GM21723 (cell line): ENCODE data around the gene CCDC102A.

Experiments
- ATAC-seq: cut with Tn5 transposase; IDR thresholded peaks from one replicate; pipeline ENCODE4 v1.9.1; 2021; ENCODE audit warnings: mild to moderate bottlenecking, moderate library complexity; ENCODE audit not compliant: unreplicated experiment

The CCDC102A gene

GRCh38 chr16:57480754-57481230 is 55.6 kb downstream of the CCDC102A start:
- ATAC-seq, result no peak

DNA sequence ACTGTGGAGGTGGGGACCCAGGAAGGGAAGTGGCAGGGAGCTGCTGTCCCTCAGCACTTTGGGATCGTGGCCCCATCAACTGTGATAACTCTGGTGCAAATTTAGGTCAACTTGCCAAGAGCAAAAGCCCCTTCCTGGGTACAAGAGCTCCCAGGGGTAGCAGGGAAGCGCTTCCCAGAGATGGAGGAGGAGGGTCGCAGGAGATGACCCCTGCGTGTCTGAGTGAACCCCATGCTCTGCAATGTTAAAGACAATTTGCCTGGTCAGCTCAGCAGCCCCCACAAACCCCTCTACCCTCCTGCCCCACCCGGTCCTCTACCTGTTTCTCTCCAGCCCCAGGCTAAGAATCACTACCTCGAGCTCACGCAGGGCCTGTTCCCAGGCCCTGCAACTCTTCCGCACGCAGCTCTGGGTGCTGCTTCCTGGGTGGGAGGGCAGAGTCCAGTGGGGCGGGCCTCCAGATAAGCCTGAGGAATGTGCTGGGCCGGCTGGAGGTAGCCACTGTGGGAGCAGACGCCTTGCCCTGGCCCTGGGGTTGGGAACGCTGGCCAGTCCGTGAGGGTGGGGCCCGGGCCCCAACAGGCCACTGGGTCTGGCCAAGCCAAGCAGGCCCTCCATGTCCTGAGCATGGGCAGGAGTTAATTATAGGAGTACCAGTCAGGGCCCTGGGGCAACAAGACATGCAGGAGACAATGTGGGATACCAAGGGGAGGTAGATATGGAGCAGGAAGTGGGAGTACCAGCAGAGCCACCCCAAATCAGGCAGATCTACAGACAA is 56.2 kb downstream of the CCDC102A start:
- no peak for ATAC-seq

DNA sequence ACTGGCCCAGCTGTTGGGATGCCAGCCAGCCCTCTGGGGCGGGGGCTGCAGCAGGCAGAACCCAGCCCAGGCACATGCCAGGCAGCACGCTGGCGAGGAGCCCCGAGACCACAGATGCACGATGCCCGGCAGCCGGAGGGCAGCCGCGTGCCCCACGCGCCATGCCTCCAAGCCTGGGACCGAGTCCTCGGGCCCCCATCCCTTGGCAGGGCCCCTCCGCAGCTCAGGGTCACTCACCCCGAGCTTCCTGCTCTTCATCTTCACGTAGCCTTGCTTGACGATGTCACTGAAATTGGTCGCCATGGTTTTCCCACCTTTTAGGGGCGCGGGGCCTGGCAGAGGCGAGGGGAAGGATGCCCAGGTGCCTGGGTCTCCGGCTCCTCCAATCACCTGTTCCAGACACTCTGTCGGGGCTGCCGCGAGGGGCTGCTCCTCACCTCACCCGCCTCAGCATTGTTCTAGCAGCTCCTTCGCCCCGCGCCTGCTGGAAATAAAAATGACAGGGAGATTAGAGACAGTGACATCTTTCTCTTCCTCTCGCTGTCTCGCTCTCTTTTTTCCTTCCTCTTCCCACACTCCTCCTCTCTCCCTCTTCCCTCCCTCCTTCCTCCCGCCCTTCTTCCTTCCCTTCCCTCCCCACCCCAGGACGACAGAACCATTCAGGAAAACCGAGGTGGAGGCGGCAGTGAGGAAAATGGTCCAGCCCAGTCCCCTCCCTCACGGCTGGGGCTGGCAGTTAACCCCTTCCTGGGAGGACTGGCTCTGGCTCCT is 57.0 kb downstream of the CCDC102A start:
- ATAC-seq, result no peak

DNA sequence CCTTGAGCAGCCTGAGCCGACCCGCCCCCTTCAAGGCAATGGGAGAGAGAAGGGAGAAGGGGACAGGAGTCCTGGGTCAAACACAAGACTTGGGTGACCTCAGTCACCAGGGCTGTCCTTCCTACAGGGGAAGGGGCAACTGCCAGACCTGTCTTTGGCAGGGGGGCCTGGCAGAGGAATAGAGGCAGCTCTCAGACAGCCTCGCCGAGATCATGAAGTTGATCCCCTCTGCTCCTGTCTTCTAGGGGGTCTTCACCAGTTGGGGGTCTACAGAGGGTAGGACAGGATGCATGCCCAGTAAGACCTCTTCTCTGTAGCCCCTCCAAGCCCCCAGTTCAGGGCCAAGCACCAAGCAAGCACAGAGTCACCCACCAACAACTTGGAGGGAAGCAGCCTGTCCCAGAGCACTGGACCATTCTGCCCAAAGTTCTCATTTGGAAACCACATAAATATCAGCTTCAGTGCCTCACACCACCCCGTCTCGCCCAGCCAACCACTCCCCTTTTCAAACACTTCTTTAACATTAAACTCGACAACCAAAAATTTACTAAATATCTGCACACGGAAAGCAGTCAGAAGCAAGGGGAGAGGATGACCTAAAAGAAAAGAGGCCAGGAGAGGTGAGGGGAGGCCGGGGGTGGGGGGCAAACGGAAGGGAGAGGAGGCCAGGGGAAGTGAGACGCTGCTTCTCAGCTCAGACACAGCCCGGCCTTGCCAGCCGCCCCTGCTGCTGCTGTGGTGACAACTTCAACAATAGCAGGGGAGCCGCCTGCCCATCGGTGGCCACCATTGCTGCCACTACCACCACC is 57.8 kb downstream of the CCDC102A start:
- no peak for ATAC-seq

DNA sequence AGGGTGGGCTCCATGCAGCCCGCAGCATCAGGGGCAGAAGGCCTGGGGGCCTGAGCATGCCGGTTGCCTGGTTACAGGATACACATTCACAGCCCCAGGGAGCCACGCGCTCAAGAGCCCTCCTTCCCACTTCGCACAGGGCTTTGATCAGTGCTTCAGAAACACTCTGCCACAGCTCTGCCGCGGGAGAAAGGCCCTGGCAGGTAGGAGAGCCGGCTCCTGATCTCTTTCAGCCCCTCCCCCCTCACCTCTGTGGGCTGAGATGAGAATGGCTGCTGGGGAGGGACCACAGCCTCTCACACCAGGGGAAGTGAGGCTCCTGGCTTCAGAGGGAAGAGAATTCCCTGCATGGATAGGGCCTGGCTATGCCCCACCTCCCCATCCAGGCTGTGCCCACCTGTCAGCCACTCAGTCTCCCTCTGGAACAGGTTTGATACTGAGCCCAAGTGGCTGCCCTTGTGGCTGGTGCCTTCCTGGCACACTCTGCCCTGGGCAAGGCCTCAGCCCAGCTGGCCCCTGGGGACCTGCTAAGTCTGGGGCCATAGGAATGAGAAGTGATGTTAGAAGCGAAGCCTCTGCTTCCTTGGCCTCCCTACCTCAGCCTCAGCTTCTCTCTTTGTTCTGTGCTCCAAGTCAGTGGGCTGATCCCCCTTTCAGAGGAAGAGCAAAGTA is 58.7 kb downstream of the CCDC102A start:
- ATAC-seq, result no peak

DNA sequence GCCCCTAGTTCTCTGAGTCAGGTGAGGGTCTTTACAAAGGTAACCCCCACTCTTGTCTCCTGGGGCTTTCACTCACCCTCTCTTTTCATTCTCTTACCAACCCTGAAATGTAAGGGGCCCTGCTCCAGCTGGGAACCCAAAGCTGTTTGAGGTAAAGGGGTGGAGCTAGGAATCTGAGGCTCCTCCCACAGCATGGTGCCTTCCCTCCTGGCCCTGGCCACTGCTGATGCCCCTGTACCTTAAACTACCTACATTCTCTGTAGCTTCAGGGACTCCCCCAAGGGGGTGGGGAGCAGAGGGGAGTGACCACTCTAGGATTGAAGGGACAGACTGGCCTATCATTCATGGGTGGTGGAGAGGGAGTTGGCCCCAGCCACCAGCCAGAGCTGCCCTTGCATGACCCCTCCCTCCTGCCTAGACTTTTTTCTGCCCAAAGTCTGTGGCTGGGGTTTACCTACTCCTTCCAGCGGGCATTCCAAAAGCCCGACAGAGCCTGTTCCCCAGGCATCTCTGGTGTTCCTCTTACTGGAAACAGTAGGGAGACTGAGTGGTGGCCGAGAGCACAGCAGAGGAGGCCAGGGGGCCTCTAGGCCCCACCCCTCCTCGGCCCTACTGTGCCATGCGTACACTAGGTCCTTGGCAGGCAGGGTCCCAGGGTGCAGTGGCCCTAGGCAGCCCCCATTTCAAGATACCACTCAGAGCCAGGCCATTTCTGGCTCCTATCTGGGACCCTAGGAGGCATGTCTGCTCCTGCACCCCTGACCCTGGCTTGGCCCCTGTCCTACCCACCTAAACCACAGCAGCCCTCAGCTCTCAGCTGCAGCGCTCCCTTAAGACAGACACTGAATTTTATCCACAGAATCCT is 59.6 kb downstream of the CCDC102A start:
- ATAC-seq, result no peak

GRCh38 chr16:57475711-57476339 is 60.5 kb downstream of the CCDC102A start:
- peak; percentile 92 for ATAC-seq

- ATAC-seq, result no peak
These were observed 61.4 kb downstream of the CCDC102A start for GRCh38 chr16:57474671-57475661.

GRCh38 chr16:57473906-57474305 is 62.5 kb downstream of the CCDC102A start:
- no peak for ATAC-seq

GRCh38 chr16:57473176-57473840 is 63.1 kb downstream of the CCDC102A start:
- ATAC-seq, result no peak

GRCh38 chr16:57472665-57473060 is 63.7 kb downstream of the CCDC102A start:
- no peak for ATAC-seq

DNA sequence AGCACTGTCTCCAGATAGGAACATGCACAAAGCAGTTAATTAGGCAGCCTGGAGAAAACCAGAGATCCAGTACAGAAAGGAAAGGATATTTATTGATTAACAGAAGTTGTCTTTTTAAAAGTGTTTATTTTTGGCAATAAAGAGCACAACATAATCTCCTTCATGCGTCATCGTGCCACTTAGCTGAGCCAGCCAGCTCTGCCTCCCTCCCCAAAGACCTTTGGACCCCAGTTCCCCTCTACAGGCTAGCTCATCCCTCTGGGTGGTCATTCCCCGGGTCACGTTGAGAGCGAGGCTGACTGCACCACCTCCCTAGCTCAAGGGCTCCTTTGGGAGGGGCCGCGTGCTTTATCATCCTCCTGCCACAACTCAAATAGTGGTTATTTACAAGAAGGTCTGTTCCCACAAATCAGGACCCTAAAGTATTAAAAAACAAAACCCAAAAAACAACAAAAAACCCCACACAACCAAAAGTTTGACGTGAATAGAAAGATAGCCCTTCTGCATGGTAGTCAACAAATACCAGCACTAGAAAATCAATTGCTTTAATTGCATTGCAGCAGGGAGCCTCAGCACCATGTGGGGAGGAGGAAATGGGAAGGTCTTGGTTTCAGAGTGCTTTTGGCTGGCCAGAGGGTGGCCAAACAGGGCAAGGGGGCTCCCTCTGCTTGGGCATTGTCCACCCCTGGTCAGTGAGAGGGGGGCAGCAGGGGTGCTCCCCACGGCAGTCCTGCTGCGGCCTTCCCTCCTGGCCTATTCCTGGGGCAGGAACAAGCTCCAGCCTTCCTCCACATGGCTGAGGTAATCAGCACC is 64.3 kb downstream of the CCDC102A start:
- no peak for ATAC-seq

GRCh38 chr16:57471209-57471608 is 65.2 kb downstream of the CCDC102A start:
- no peak for ATAC-seq

GRCh38 chr16:57470711-57471110 is 65.7 kb downstream of the CCDC102A start:
- no peak for ATAC-seq

DNA sequence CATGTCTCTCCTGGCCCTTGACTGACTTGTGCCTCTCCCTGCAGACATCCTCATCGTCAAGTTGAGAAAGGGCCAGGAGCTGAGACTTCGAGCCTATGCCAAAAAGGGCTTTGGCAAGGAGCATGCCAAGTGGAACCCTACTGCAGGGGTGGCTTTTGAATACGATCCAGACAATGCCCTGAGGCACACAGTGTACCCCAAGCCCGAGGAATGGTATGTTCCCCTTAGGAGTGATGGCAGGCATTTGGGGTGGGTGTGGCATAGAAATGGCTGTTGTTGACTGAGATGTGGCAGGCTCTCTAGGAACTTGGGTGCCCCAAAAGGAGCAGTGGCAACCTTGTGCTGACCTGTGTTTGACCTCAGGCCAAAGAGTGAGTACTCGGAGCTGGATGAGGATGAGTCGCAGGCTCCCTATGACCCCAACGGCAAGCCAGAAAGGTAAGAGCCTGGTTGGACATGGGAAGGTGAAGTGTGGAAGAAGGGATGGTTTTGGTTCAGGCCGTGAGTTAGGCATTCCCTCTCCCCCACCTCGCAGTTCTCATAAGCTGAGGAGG is 66.4 kb downstream of the CCDC102A start:
- no peak for ATAC-seq

- ATAC-seq, result no peak
These were observed 67.3 kb downstream of the CCDC102A start for GRCh38 chr16:57469046-57469445.
